ENCODE results near the gene LYPD6B.

The LYPD6B gene

GRCh38 chr2:149129433-149129832 is 90.9 kb downstream of the LYPD6B start:
- no peak for DNase-seq

GRCh38 chr2:149132339-149132738 is 93.8 kb downstream of the LYPD6B start:
- no peak for DNase-seq

- no peak for DNase-seq
Observed at GRCh38 chr2:149132901-149133300, 94.4 kb downstream of the LYPD6B start.

- DNase-seq: no peak
Observed at GRCh38 chr2:149134335-149134923, 95.9 kb downstream of the LYPD6B start.

- DNase-seq: no peak
Observed at GRCh38 chr2:149136111-149136510, 97.6 kb downstream of the LYPD6B start.

GRCh38 chr2:149141046-149141445 is 102.5 kb downstream of the LYPD6B start:
- DNase-seq: no peak

- DNase-seq: no peak
Observed at GRCh38 chr2:149143734-149144133, 105.2 kb downstream of the LYPD6B start.

GRCh38 chr2:149145314-149146295 is 107.1 kb downstream of the LYPD6B start:
- no peak for DNase-seq

GRCh38 chr2:149146876-149147275 is 108.4 kb downstream of the LYPD6B start:
- no peak for DNase-seq

GRCh38 chr2:149148194-149149006 is 109.9 kb downstream of the LYPD6B start:
- no peak for DNase-seq

GRCh38 chr2:149149007-149149297 is 110.5 kb downstream of the LYPD6B start:
- no peak for DNase-seq

- DNase-seq: no peak
Observed at GRCh38 chr2:149152469-149152953, 114.0 kb downstream of the LYPD6B start.

- no peak for DNase-seq
Observed at GRCh38 chr2:149155196-149155969, 116.9 kb downstream of the LYPD6B start.

- no peak for DNase-seq
Observed at GRCh38 chr2:149155988-149156387, 117.5 kb downstream of the LYPD6B start.

- DNase-seq: no peak
Observed at GRCh38 chr2:149156971-149157740, 118.7 kb downstream of the LYPD6B start.

- DNase-seq: no peak
Observed at GRCh38 chr2:149158957-149159356, 120.5 kb downstream of the LYPD6B start.

- no peak for DNase-seq
Observed at GRCh38 chr2:149160195-149160594, 121.7 kb downstream of the LYPD6B start.

- no peak for DNase-seq
Observed at GRCh38 chr2:149160701-149161217, 122.3 kb downstream of the LYPD6B start.

GRCh38 chr2:149161481-149162225 is 123.2 kb downstream of the LYPD6B start:
- no peak for DNase-seq

GRCh38 chr2:149164296-149164695 is 125.8 kb downstream of the LYPD6B start:
- DNase-seq: no peak

GRCh38 chr2:149164827-149165226 is 126.3 kb downstream of the LYPD6B start:
- DNase-seq: no peak
